A549 (cell line): Measurements from ENCODE around the gene TRIO. TPM values are rescaled to one million over a fixed set of nuclear protein-coding genes. Genes with fewer than 3 reads are reported as not detected.

Experiments
- ATAC-seq, 2 experiments: fragments of 200-7000 bp in 1 of 2; fragments of >200 bp in 1 of 2; cut with Nextera tagmentation in 1 of 2; cut with Tn5 transposase in 1 of 2; 3 replicates each; pipeline versions ENCODE4 v1.8.0 to v1.9.1; 2018 to 2020; ENCODE audit warnings: mild to moderate bottlenecking in 1 of 2, moderate library complexity in 1 of 2
- CTCF ChIA-PET: fragments of 300-600 bp; sonication (Branson Sonifier 250); formaldehyde crosslinking; extraction: SDS; loops from one replicate; lab custom pipeline; 2021; ENCODE audit warnings: antibody characterized with exemption, inconsistent platforms; lab: Yijun Ruan, JAX
- POLR2A ChIA-PET: fragments of 350-600 bp; formaldehyde crosslinking; extraction: SDS; loops from one replicate; lab custom pipeline; 2021; ENCODE audit warnings: antibody characterized with exemption, inconsistent platforms; lab: Yijun Ruan, JAX
- DNase-seq, 2 experiments: peaks; one replicate each; pipeline versions ENCODE4 v3.0.0 to v3.0.0-alpha.2; 2011 to 2016; ENCODE audit warnings: low read depth in 1 of 2, low spot score in 1 of 2
- FAIRE-seq: peaks from 2 replicates; lab custom pipeline; 2011; peaks lifted over from hg19 to GRCh38; lab: Jason Lieb, UNC
- H3K27ac ChIP-seq, 2 experiments: fragments of >200 bp; sonication (Bioruptor Twin); formaldehyde crosslinking; 3 replicates each; pipeline ENCODE4 v1.5.1; 2016 to 2017
- H3K4me1 ChIP-seq: fragments of >200 bp; sonication (Bioruptor Twin); formaldehyde crosslinking; 3 replicates; pipeline ENCODE4 v1.6.1; 2016
- H3K4me2 ChIP-seq: fragments of >200 bp; sonication (Bioruptor Twin); formaldehyde crosslinking; 3 replicates; pipeline ENCODE4 v1.6.1; 2016
- H3K4me3 ChIP-seq: fragments of >200 bp; sonication (Bioruptor Twin); formaldehyde crosslinking; 3 replicates; pipeline ENCODE4 v1.5.1; 2016
- H3K9me3 ChIP-seq: fragments of >200 bp; sonication (Bioruptor Twin); formaldehyde crosslinking; 3 replicates; pipeline ENCODE4 v1.6.1; 2016
- CBX2 ChIP-seq: fragments of 200-600 bp; sonication (generic); IDR thresholded peaks from 2 replicates; pipeline ENCODE4 v1.6.1; 2016; ENCODE audit warnings: low read depth, mild to moderate bottlenecking, borderline replicate concordance
- CTCF ChIP-seq: fragments of >200 bp; sonication (Bioruptor Twin); formaldehyde crosslinking; IDR thresholded peaks from 3 replicates; pipeline ENCODE4 v1.5.1; 2016
- FOSB ChIP-seq: fragments of 250-450 bp; sonication (Bioruptor Pico); IDR thresholded peaks from 2 replicates; pipeline ENCODE4 v1.5.0; 2020; ENCODE audit warnings: mild to moderate bottlenecking, moderate library complexity
- FOSL2 ChIP-seq, 2 experiments: fragments of 450-650 bp in 1 of 2; fragments of >200 bp in 1 of 2; sonication (Bioruptor Twin) in 1 of 2; formaldehyde crosslinking; IDR thresholded peaks; 2 replicates each; pipeline versions ENCODE4 v1.5.0 to v1.6.1; 2016 to 2020; ENCODE audit warnings: mild to moderate bottlenecking in 1 of 2, moderate library complexity in 1 of 2
- FOXS1 ChIP-seq: fragments of 250-450 bp; sonication (Bioruptor Pico); IDR thresholded peaks from 2 replicates; pipeline ENCODE4 v1.5.0; 2020; ENCODE audit warnings: mild to moderate bottlenecking, moderate library complexity
- HMGXB4 ChIP-seq: fragments of 250-450 bp; sonication (Bioruptor Pico); IDR thresholded peaks from 2 replicates; pipeline ENCODE4 v1.5.0; 2021; ENCODE audit warnings: mild to moderate bottlenecking, moderate library complexity, borderline replicate concordance
- HOXA7 ChIP-seq: fragments of 250-450 bp; sonication (Bioruptor Pico); IDR thresholded peaks from 2 replicates; pipeline ENCODE4 v1.5.0; 2020; ENCODE audit warnings: mild to moderate bottlenecking, moderate library complexity
- JUN ChIP-seq, 2 experiments: fragments of >200 bp; sonication (Bioruptor Twin); formaldehyde crosslinking; IDR thresholded peaks; 2 replicates in 1 of 2; 3 replicates in 1 of 2; pipeline ENCODE4 v1.6.1; 2016 to 2017
- JUNB ChIP-seq: fragments of >200 bp; sonication (Bioruptor Twin); formaldehyde crosslinking; IDR thresholded peaks from 2 replicates; pipeline ENCODE4 v1.6.1; 2016
- PHF8 ChIP-seq: fragments of 200-600 bp; sonication (generic); IDR thresholded peaks from 2 replicates; pipeline ENCODE4 v1.6.1; 2016; ENCODE audit warnings: low read depth, mild to moderate bottlenecking, antibody characterized with exemption, moderate library complexity, borderline replicate concordance
- POLR2A ChIP-seq: IDR thresholded peaks from 2 replicates; pipeline ENCODE4 v1.6.1; 2012; ENCODE audit warnings: mild to moderate bottlenecking, low read length
- RAD21 ChIP-seq, 2 experiments: fragments of >200 bp in 1 of 2; sonication (Bioruptor Twin) in 1 of 2; formaldehyde crosslinking in 1 of 2; IDR thresholded peaks in 1 of 2; conservative IDR thresholded peaks in 1 of 2; 2 replicates in 1 of 2; 3 replicates in 1 of 2; pipeline ENCODE4 v1.6.1; 2012 to 2018; ENCODE audit warnings: inconsistent platforms in 1 of 2
- RFX5 ChIP-seq: fragments of 450-650 bp; IDR thresholded peaks from 2 replicates; pipeline ENCODE4 v1.7.1; 2014; ENCODE audit warnings: antibody characterized with exemption, mild to moderate bottlenecking, moderate library complexity
- SREBF2 ChIP-seq: fragments of 450-650 bp; IDR thresholded peaks from 2 replicates; pipeline ENCODE4 v1.6.1; 2014; ENCODE audit warnings: mild to moderate bottlenecking, moderate library complexity
- ZC3H11A ChIP-seq: fragments of 450-650 bp; IDR thresholded peaks from 2 replicates; pipeline ENCODE4 v1.6.1; 2014; ENCODE audit warnings: antibody characterized with exemption, mild to moderate bottlenecking
- WGBS: methylation state at CpG from one replicate; pipeline ENCODE4 v1.1.6; 2017; ENCODE audit errors: missing lambda C conversion rate; 5-methylcytosine and 5-hydroxymethylcytosine counted together
- polyA plus RNA-seq, 4 experiments: library from polyadenylated mRNA; depleted of rRNA in 3 of 4; stranded (reverse); fragments of >200 nt; fragmentation: RNase III in 1 of 4; extraction: RNeasy Plus Mini Kit Qiagen cat#74134 plus additional on column Dnase treatment in 1 of 4; gene quantifications; 2 replicates in 3 of 4; 3 replicates in 1 of 4; pipeline ENCODE4 v1.2.3, GENCODE V29; 2011 to 2017
- TF ChIP-seq, protein P1 (sequence below): fragments of >200 bp; sonication (Bioruptor Twin); formaldehyde crosslinking; IDR thresholded peaks from 3 replicates; pipeline ENCODE4 v1.6.1; 2016
- TF ChIP-seq, protein P2 (sequence below): IDR thresholded peaks from 2 replicates; pipeline ENCODE4 v1.6.1; 2012

TRIO gene
- polyA plus RNA-seq, 2 of the 4 experiments (the other 2 are of a cell fraction) = 47.5 to 79.0 TPM

GRCh38 chr5:14503681-14504331 is 360.7 kb downstream of the TRIO start (continued):
- TF ChIP-seq CTCF (no peak), HOXA7 (no peak)
- TF ChIP-seq, all 56 proteins: peak for 0

DNA sequence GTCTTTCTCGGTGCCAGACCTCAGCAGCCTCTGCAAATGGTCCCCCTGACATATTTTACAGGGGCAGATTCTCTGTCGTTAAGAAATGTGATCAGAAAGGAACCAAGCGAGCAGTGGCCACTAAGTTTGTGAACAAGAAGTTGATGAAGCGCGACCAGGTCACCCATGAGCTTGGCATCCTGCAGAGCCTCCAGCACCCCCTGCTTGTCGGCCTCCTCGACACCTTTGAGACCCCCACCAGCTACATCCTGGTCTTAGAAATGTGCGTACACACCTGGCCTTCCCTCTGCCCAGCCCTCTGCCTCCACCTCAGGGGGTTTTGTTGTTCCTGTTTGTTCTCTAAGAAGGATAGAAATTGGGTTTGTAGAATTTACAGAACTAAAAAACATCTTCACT is 361.2 kb downstream of the TRIO start:
- FAIRE-seq = no peak
- CTCF ChIA-PET = no interaction called here
- Histone ChIP-seq H3K4me1 (no peaks in the 10 kb centered on the region), H3K9me3 (no peaks in the 10 kb centered on the region)
- DNase-seq = no peak
- WGBS = 94% methylated on average over 8 of the region's 8 CpGs
- TF ChIP-seq PHF8 (no peak), FOXS1 (CRISPR knock-in tag) (no peak), SREBF2 (no peak), HMGXB4 (CRISPR knock-in tag) (no peak), ZC3H11A (no peak), RFX5 (no peak), FOSL2 (IDR thresholded peaks at IDR 0.05) (no peak), FOSL2 (CRISPR knock-in tag; IDR thresholded peaks at IDR 0.05) (no peak), FOSB (CRISPR knock-in tag) (no peak), CTCF (no peak)
- TF ChIP-seq, protein P1, sequence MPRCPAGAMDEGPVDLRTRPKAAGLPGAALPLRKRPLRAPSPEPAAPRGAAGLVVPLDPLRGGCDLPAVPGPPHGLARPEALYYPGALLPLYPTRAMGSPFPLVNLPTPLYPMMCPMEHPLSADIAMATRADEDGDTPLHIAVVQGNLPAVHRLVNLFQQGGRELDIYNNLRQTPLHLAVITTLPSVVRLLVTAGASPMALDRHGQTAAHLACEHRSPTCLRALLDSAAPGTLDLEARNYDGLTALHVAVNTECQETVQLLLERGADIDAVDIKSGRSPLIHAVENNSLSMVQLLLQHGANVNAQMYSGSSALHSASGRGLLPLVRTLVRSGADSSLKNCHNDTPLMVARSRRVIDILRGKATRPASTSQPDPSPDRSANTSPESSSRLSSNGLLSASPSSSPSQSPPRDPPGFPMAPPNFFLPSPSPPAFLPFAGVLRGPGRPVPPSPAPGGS = no peak
- TF ChIP-seq, protein P2, sequence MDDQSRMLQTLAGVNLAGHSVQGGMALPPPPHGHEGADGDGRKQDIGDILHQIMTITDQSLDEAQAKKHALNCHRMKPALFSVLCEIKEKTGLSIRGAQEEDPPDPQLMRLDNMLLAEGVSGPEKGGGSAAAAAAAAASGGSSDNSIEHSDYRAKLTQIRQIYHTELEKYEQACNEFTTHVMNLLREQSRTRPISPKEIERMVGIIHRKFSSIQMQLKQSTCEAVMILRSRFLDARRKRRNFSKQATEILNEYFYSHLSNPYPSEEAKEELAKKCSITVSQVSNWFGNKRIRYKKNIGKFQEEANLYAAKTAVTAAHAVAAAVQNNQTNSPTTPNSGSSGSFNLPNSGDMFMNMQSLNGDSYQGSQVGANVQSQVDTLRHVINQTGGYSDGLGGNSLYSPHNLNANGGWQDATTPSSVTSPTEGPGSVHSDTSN = no peak
- TF ChIP-seq, all 56 proteins: peak for 0
- no peak overlapping the region for H3K27ac ChIP-seq
- H3K4me3 ChIP-seq = no peak overlapping the region
- no peak for ATAC-seq
- POLR2A ChIA-PET = no interaction called here
- no peak overlapping the region for H3K4me2 ChIP-seq

DNA sequence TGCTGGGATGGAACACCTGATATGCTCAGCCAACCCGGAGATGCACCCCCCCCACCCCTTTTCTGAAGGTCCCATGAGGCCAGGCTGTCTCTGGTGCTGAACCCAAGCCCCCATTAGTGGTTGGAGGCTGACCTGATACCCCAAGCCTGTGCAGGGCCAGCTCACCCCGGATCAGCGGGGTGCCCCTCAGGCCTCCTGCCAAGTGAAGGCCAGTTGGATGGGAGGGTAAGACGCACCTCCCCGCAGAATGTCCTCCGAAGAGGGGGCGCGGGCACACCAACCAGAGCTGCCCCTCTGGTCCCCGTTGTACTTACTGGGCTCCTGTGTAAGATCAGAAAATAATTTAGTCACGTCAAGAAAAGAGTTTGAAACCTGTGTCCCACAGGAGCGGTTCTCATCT is 361.7 kb downstream of the TRIO start:
- Histone ChIP-seq H3K4me3 (no peak overlapping the region), H3K9me3 (no peaks in the 10 kb centered on the region), H3K4me1 (no peaks in the 10 kb centered on the region), H3K4me2 (no peak overlapping the region), H3K27ac (no peak overlapping the region)
- 92% methylated on average over 11 of the region's 11 CpGs for WGBS
- ATAC-seq (no peak), DNase-seq (no peak), FAIRE-seq (no peak)
- TF ChIP-seq RAD21 (conservative IDR thresholded peaks at IDR 0.05 in 1 of 2, IDR thresholded peaks at IDR 0.05 in 1 of 2) (no peak), RFX5 (no peak), POLR2A (no peak), CBX2 (no peak), JUN (IDR thresholded peaks at IDR 0.05) (no peak), JUNB (no peak)
- CTCF ChIA-PET = interaction anchor here (0.5 kb wide), 1 partner anchor 14 kb away, joined by 3 read pairs; no protein-coding TSS in a partner anchor
- POLR2A ChIA-PET = no interaction called here
